ENCODE data around the gene AP5B1.

The AP5B1 gene

GRCh38 chr11:65801153-65801987 is 20.6 kb upstream of the AP5B1 start:
- DNase-seq, result no peak

- DNase-seq, result no peak
Measured at GRCh38 chr11:65798882-65799281, 18.1 kb upstream of the AP5B1 start.

DNA sequence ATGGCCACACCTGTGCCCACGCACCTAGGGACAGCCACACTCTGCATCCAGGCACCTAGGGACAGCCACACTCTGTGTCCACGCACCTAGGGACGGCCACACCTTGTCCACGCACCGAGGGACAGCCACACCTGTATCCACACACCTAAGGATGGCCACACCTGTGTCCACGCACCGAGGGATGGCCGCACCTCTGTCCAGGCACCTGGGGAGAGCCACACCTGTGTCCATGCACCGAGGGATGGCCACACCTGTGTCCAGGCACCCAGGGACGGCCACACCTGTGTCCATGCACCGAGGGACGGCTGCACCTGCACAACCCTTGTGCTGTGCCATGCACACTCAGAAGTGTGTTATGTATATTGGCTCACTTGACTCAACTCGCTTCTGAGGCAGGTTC is 16.9 kb upstream of the AP5B1 start:
- DNase-seq, result no peak

- DNase-seq, result no peak
Measured at GRCh38 chr11:65796726-65797601, 16.2 kb upstream of the AP5B1 start.

DNA sequence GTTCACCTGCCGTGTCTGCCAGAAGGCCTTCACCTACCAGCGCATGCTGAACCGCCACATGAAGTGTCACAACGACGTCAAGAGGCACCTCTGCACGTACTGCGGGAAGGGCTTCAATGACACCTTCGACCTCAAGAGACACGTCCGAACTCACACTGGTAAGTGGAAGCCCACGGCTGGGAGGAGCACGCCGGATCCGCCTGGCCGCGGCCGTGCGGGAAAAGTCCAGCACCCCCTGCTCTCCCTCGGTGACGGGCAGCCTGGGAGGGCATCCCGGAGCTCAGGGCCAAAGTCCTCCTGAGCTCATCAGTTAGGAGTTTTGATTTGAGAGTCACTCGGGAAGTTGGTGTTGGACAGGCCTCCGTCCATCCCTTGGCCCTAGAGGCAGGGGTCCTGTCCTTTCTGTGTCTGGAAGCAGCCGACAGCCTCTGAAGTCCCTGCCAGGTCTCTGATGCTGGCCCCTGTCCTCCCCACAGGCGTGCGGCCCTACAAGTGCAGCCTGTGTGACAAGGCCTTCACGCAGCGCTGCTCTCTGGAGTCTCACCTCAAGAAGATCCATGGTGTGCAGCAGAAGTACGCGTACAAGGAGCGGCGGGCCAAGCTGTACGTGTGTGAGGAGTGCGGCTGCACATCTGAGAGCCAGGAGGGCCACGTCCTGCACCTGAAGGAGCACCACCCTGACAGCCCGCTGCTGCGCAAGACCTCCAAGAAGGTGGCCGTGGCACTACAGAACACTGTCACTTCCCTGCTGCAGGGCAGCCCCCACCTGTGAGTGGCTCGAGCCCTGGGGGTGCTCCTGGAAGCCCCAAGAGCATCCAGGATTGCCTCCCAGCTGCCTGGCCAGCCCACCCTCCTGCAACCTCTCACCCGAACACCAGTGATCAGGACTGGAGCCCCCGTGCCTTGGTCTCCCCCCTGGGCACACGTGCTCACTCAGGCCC is 14.1 kb upstream of the AP5B1 start:
- DNase-seq, result no peak

DNA sequence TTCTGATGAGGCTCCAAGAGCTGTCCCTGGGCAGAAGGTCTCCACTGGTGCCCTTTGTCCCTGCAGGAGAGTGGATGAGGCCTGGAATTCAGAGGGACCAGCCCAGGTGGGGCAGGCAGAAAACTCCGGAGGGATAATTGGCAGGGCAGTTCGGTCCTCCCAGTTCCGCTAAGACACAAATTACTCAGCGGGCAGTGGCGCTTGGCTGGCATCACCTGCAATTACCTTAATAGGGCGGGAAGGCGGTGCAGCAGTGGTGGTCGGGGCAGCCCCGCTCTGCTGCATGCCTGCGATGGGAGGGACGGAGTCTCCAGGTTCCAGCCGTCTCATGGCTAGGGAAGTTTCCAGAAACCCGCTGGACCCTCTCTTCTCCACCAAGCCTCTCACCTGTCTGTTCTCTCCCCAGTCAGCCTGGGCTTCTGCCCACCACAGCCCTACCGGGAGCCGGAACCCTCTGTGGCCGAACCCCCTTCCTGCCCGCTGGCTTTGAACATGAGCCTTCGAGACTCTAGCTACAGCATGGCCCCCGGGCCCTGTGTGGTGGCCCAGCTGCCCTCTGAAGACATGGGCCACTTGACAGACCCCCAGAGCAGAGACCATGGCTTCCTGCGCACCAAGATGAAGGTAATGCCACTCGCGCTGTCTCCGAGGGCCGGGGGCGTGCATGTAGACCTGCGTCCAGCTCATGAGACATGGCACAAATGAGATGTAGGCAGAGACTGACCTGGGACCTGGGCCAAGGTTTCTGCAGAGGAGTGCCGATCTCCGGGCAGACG is 13.0 kb upstream of the AP5B1 start:
- no peak for DNase-seq

GRCh38 chr11:65793144-65793581 is 12.4 kb upstream of the AP5B1 start:
- no peak for DNase-seq

GRCh38 chr11:65792456-65792855 is 11.7 kb upstream of the AP5B1 start:
- no peak for DNase-seq

DNA sequence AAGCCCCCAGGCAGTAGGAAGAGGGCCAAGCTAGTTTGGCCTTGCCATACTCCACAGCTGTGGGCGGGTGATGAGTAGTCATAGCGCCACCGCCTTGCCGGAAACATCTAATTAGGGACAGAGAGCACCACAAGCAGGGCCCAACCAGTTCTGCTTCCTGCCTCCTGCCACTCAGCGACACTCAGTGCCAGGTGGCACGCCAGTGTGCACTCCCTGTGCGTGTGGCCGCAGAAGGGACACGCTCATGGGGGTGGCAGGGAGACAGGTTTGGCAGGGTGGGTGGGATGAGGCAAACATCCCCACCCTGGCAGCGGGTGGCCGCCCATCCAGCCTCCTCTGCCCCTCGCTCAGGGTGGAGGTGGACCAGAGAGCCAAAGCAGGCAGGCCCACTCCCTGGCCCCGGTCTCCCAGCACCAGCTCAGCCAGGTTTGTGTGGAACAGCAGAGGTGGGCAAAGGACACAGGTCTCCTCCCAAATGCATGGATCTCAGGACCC is 11.0 kb upstream of the AP5B1 start:
- DNase-seq, result no peak

DNA sequence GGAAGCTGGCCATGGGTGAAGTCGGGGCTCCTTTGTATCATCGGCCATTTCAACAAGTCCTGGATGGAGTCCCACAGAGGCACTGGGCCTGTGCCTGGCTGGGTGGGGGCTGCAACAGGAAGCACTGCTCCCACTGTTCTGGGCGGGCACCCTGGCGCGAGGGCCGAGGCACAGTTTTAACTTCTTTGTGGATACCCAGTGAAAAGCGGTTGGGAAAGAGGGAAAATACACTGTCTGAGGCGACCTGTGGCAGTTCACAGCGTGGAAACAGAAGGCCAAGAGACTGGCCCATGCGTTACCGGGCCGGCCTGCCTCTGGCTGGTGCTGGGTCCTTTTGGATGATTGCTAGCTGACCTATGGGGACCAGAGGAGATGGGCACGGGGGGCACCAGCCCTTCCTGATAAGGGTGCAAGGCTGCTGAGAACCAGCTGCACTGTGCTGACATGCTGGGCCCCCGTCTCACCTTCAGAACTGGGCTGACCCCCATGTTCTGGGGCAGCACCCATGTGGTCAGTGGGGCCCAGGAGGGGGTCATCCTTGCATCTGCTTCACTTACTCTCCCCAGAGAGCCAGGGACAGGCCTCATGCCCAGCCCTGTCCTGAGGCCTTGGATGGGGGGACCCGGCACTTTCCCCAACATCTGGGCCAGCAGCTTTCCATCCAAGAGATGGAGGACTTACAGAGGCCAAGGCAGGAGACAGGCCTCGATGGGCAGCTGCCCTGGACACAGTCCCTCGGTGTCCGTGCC is 10.3 kb upstream of the AP5B1 start:
- DNase-seq, result no peak

DNA sequence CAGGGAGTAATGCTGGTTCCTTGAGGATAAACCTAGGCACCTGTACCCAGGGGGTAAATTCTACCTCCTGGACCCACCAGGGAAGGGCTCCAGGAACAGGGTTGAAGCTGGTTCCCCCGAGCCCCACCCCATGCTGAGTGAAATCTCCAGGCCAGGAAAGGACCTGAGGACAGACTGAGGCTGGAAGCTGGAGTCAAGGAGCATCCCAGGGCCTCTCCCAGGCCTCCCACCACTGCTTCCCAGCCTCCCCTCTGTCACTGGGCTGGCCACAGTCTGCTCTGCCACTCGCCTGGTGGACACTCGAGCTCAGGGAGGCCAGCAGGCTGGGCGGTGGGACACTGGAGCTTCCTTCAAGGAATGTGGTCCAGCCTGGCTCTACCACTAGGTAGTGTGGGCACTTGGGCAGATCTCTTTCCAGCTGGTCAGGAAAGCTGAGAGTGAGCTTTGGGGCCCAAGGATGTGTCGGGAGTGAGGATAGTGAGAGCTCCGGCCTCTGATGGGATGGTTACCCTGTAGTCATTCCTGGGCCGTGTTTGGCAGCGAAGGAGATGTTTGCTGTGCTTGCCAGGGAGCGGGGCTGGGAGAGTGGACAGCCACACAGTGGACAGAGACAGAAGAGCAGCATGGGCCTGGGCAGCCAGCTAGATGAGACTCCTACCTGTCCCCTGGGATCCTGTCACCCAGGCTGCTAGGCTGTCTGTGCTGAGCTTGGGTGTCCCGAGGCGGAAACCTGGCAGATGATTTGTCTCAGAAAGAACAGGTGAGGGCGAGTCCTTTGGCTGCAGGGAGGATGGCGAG is 9.5 kb upstream of the AP5B1 start:
- no peak for DNase-seq

DNA sequence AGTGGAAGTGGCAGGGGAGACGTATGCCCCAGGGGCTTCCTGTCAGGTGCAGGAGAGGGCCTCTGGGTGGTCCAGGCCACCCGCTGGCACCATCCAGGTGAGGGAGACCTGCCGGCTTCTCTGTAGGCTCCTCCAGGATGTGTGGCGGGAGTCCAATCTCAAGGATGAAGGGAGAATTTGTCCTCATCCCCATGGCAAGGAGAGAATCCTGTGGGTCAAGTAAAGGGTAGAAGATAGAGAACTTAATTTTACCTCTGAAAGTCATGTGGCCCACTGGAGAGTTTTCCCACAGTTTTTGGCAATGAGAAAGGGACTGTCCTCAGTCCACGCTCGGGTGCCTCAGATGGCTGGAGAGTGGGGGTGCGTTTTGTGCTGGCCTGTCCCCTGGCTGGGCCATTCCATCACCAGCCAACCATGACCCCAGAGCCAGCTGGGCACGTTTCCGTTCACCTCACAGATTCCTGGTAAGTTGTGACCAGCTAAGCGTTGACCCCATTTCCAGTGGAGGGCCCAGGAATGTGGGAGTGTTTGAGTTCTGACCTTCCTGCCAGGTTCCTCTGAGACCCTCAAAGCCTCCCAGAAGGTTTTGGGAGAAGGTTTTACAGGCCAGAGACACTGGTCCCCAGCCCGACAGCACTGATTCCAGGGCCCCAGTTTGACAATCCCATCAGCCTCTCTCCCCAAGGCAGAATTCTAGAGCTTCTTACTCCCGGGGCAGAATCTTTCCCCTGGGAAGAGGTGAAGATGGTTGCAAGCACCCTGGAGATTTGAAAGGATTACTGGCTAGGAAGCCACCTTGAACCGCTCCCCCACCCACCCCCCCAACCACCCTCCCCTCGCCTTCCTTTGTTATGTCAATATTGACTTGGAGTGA is 8.7 kb upstream of the AP5B1 start:
- no peak for DNase-seq

DNA sequence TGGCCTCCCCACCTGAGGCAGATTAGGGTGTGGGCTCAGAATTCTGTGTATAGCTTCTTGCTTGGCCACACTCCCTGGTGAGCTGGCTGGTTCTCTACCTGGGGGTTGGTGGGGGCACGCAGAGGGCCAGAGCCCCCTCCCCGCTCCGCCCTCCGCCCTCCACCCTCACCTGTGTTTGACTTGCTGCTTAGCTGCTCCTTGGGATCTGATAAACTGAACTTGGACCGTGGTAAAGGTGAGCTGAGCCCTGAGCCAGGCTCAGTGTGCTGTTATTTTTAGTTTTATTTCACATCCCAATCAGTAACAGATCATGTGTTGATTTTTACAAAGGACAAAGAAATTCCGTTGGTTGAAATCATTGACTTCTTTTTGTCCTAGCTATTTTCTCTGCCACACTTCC is 8.0 kb upstream of the AP5B1 start:
- no peak for DNase-seq

DNA sequence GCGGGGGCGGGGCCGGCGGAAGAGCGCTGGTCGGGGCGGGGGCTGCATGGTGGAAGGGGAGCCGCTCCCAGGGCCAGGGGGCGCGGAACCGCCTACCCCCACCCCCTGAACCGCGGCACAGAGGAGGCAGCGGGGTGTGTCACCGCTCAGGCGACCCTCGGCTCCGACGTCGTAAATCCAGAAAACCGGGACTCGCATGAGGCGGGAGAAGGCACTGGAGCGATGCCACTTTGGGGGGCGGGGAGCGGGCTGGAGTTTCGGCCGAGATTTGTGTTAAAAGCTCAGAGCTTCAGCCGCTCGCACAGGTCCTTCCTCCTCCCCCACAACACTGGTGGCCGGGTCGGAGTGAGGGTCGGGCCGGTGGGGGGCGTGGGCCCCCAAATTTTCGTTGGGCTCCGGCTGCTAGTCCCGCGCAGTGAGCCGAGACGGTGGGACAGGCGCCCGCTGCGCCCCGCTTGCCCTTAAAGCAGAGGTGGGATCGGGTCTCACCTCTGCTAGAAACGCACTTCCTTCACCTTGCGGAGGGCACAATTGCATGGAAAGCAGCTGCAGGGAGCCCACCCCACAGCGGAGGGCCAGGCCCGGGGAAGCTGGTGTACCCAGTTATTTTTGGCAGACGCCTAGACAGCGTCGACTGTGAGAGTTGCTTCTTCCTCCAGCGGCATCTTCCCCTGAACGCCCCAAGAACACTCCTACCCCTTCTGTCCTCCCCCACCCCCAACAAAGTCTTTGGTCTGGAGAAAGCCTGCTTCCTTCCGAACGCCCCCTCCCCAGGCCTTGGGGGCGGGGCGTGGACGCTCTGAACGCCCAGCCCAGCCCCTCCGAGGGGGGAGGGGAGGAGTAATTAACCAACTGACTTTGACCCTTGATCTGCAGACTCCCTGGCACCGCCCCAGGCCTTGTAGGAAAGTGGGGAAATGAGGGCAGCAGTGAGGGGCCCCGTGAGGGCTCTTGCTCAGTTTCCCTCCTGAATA is 7.2 kb upstream of the AP5B1 start:
- DNase-seq, result no peak

DNA sequence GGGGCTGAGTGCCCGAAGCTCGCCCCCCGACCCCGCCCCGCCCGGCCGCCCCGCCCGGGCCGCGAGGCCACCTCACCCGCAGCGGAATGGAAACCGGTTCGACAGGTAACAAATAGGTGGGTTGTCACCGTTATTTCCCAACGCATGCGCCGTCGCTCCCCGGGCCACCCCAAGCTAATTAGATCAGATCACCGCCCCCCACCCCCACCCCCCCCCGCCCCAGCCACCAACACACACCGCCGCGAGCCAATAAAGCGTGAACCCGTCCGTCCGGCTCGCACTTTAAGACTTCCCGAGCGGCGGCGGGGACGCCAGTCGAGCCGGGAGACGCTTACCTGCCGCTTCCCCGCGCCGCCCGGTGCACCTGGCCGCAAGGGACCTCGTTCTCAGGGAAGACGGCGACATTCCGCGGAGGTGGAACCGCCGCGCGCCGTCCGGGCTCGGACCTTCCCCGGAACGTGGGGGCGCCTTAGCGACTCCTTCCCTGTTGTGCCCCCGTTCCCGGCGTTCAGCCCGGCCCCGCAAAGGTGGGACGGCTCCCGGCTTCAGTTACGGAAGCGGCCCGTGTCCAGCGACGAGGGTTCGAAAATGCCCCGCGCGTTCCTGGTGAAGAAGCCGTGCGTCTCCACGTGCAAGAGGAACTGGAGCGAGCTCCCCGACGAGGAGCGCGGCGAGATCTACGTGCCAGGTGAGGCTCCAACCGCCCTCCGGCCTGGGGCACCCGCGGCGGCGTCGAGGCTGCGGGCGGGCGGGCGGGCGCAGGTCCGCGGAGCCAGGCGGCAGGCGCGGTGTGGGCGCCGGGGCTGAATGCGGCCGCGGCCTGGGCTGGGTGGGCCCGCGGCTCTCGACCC is 6.2 kb upstream of the AP5B1 start, which contains the start of gene OVOL1:
Gene OVOL1 (plus strand): TSS at position 278 of the 851 bp plus-strand sequence. CDS start 311 bp downstream, at position 589.
- no peak for DNase-seq

DNA sequence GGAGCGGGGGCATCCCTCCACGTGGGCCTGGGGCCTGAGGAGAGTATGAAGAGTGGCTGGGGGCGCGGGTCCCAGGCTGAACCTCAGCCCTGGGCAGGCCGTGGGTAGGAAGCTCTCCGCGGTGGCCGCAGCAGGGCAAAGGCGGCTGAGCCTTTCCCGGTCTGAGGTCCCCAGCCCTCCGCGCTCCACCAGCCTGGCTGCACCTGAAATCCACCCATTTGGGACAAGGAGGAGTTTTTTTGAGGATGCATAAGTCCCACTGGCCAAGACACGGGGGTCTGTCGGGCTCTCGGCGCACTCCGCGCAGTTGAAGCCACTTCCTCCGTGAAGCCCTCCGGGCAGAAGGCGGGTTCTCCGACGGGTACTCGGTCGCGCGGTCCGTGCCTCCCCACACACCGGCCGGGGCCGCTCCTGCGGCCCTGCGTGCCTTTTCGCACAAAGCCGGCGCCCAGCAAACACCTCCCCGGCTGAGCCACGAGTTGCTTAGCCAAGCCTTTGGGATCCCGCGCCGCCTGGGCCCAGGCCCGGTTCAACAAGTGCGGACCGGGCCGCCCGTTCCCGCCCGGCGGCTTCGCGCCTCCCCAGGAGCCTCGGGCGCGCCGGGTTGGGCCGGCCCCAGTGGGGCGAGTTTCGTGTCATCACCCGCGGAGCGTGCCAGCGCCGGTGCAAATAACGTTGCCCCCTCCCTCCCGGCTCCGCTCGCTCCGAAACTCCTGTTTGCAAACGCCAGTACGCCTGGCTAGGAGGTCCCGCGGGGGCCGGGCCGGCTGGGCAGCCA is 5.4 kb upstream of the AP5B1 start:
- no peak for DNase-seq

Data from fibroblast of skin of right quadriceps (primary cell).